Measurements from ENCODE around the gene ADAM8.
"Not testable (repeated sequence)": the region's sequence is repeated elsewhere in the genome, so short reads cannot be mapped to it uniquely, and the experiment has no call there.

ADAM8 gene

DNA sequence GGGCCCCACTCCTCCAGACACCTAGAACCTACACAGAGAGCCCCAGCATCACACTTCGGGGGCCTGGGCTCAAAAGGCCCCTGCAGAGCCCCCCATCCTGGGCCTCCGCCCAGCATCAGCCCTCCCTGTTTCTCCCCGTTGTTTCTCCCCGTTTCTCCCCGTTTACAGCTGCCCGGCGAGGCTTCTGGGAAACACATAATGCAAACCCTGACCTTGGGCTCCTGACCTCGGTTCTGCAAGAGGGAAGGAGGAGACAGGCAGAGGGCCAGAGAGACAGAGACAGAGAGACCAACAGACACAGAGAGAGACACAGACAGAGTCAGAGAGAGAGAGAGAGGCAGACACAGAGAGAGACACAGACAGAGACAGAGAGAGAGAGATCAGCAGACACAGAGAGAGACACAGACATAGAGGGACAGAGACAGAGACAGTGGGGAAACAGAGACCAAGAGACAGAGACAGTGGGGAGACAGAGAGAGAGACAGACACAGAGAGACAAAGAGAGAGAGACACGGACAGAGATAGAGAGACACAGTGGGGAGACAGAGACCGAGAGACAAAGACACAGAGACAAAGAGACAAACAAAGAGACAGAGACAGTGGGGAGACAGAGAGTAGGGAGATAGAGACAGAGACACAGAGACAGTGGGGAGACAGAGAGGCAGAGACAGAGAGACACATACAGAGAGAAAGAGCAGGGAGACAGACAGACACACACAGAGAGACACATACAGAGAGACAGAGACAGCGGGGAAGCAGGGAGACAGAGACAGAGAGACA lies 26.5 kb downstream of the ADAM8 start:
- no peak for DNase-seq (ENCODE audit: low spot score)

- DNase-seq (ENCODE audit: low spot score), result no peak
These were observed 27.4 kb downstream of the ADAM8 start for GRCh38 chr10:133249094-133249780.

GRCh38 chr10:133248334-133248715 lies 28.3 kb downstream of the ADAM8 start:
- DNase-seq (ENCODE audit: low spot score), result no peak

DNA sequence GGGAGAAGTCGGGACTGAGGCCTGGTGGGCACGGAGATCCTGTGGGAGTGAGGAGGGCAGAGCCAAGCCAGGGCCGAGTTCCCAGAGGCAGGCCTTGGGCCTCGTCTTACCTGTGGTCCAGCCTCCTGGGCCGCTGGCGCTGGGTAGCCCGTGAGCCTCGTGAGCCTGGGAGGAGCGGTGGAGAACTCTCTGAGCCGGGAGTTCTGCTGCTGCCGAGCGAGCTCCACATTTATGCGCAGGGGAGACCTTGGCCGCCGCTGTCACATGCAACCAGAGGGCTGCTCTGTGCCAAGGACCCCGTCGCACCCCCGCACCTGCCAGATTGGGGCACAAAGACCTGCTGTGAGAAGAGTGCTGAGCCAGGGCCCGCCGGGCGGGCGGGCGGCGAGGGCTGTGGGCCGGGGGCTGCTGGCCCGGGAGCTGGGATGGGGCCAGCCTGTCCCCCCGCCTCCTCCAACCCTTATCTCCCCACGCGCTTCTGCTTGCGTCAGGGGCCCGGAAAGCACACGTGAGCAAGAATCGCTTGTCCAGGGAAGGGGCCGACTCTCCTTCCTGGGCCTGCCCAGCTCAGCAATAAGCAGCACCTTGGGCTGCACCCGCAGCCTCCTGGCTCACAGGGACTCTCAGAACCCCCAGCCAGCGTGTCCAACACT lies 28.9 kb downstream of the ADAM8 start:
- no peak for DNase-seq (ENCODE audit: low spot score)

GRCh38 chr10:133246236-133246626 lies 30.4 kb downstream of the ADAM8 start:
- DNase-seq (ENCODE audit: low spot score), result no peak

DNA sequence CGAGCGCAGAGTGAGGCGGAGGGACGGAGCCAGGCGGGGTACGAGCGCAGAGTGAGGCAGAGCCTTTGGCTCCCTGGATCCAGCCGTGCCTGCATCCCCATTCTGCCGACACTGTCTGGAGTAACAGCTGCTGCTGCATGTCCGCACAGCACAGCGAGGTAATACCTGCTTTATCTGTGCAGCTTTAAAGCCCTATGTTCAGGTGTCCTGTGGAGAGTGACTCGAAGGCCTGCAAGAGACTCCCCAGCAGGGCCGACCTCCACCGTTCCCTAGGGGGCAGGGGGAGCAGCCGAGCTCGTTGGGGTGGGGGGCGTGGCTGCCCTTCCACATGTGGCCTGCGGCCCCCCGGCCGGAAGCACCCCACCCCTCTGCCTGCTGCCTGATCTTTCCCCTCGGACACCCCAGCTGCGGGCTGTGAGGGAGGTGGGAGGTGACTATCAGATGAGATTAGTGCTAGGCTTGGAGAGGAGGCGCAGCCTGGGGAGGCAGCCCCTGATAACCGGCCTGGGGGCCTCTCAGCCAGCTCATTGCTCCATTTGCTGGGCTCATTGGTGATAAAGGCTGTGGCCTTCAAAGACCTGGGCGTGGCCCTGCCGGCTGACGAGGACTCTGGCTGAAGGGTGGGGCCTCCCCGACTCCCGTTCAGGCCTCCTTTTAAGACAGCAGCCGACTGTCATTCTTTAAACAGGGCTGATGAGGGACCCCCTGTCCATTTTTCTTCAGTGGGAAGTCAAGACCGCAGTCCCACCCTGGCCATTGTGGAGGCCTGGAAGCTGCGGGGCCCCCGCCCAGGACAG lies 31.0 kb downstream of the ADAM8 start:
- DNase-seq (ENCODE audit: low spot score), result no peak

GRCh38 chr10:133243593-133243992 lies 33.1 kb downstream of the ADAM8 start:
- DNase-seq (ENCODE audit: low spot score), result no peak

- no peak for DNase-seq (ENCODE audit: low spot score)
These were observed 33.9 kb downstream of the ADAM8 start for GRCh38 chr10:133242611-133243356.

DNA sequence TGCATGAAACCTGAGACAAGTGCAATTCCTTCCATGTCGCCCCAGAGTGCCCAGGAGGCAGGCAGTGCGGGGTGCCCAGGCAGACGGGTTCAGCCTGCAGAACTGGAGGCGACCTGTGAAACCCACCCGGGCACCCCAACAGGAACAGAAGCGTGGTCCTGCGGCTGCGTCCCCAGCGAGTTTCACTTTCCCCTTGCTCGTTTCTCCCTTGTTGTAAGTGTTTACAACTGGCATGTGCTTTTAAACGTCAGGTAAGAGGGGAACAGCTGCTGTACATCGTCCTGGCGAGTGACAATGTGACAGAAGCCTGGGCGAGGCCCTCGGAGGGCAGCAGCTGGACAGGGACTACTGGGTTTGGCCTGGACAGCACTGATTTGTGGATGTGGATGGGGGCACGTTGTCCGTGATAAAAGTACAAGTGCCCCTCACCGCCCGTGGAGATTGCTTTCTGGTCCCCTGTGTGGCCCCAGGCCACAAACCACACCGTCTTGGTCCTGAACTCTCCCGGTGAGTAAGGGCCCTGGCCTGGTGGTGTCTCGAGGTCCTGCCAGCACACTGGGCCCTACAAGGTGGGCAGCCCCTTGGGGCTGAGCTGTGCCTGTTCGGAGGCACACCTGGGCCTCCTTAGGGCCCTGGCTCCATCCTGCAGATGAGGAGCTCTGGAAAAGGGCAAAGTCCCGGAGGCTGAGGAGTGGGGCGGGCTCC lies 35.0 kb downstream of the ADAM8 start:
- no peak for DNase-seq (ENCODE audit: low spot score)

GRCh38 chr10:133239990-133240389 lies 36.7 kb downstream of the ADAM8 start:
- no peak for DNase-seq (ENCODE audit: low spot score)

DNA sequence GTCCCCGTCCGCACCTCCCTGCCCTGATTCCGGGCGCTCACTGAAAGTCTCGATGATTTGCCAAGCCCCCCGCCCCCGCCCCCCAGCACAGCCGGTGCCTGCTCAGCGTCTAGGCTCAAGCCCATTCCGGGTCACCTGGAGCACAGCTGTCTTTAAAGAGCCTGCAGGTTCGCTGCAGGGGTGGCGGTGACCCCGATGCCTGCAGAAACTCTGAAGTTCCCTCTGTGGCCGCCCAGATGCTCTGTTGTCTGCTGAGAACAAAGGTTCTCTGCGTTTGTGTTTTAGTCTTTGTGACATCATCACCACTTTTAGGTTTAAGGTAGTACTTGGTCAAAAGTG lies 38.2 kb downstream of the ADAM8 start:
- no peak for DNase-seq (ENCODE audit: low spot score)

- no peak for DNase-seq (ENCODE audit: low spot score)
These were observed 38.8 kb downstream of the ADAM8 start, which contains the start of gene VENTX for GRCh38 chr10:133237588-133238465. Gene VENTX (plus strand): TSS chr10:133237855. CDS start chr10:133237915, 60 bp downstream.

DNA sequence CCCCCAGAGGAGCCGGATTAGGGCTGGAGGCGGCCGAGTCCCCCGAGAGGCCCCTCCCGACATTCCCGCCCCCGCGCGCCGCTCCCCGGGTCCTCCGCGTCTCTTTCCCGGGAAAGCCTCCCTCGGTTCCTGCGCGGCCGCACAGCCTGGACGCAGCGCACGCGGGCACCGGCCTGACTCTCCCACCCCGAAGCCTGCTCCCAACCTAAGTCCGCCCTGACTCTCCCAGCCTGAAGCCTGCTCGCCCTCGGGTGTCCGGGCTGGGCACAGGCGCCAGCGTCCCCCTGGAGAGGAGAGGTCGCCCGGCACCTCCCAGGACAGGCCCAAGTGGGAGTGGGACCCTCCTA lies 39.5 kb downstream of the ADAM8 start:
- no peak for DNase-seq (ENCODE audit: low spot score)

DNA sequence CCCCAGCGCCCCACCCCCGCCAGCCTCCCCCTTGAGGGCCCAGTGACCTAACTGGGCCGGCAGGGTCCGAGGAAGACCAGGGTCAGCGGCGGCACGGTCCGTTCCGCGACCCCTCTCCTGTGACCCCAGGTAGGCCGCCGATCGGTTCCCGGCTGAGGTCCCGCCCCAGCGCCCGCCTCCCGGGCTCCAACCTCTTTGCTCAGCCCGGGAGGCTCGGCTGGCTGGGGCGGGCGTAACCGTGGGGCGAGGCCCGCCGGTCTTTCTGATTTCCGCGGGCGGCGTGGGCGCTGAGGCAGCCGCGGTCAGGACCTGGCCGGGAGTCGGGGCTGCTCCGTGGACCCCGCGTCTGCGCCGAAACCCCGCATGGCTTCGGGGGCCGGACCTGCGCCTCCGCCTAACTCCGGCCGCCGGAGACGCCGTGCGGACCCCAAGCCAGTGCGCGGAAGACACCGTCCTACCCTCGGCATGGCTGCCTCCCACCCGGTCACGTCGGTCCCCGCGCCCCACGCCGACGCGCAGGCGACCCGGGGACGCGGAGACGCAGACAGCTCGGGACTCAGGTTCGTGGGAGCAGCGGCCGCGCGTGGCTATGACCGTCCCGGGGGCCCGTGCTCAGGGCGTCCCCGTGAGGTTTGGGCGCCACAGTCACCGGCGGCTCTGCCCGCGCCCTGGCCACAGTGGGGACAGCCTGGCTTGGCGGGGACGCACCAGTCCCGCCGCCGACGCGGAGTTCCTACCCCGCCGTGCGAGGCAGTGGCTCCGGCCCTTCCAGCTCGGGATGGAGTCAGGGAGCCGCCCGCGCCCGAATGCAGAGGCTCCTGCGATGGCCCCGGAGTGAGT lies 40.0 kb downstream of the ADAM8 start:
- no peak for DNase-seq (ENCODE audit: low spot score)

- DNase-seq (ENCODE audit: low spot score), result no peak
These were observed 40.7 kb downstream of the ADAM8 start for GRCh38 chr10:133235932-133236331.

- no peak for DNase-seq (ENCODE audit: low spot score)
These were observed 41.3 kb downstream of the ADAM8 start for GRCh38 chr10:133235265-133235855.

DNA sequence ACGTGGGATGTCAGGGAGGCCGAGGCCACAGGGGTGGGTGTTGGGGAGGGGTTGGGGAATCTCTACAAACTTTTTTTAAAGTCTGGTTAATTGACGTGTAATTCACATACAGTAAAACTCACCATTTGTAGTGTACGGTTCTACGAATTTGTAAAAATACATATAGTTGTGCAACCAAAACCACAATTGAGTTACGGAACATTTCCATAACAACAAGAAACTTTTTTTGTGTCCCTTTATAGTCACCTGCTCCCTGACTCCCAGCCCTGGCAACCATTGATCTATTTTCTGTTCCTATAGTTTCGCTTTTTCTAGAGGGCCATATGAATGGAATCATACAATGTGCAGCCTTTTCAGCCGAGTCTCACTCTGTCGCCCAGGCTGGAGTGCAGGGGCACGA lies 41.9 kb downstream of the ADAM8 start:
- not testable (repeated sequence) for DNase-seq (ENCODE audit: low spot score)

DNA sequence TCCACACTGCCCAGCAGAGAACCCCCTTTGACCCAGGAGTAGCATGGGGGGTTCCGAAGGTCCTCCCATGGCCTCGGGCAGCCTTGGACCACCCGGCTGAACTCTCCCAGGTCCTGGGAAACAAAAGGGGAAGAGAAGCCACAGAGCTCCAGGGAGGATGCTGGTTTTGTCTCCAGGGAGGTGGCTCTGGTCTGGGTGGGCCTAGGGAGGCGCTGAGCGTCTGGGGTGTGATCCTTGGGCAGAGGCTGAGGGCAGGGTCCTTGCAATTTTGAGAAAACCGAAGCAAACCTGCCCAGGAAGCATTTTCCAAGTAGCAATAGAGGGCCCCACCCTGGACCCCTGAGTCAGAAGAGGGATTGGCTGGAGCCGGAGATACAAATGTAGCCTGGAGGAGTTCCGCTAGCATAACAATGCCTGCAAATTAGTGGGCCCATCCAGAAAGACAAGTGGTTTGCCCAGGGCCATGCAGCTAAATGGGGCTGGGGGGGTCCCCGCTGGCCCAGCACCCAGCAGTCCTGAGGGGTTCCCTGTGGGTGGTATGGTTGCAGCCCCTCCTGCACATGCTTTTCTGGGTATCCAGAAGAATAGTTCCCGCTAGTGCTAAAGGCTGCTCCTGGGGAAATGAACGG lies 44.6 kb downstream of the ADAM8 start:
- no peak for DNase-seq (ENCODE audit: low spot score)

All from Ammon's horn (tissue), 1 donor.